Liver (tissue), 3 donors: ENCODE measurements around the gene CSDE1.

Experiments used
- ATF3 ChIP-seq: IDR thresholded peaks from 2 replicates; pipeline ENCODE4 v1.6.1; 2016; ENCODE audit warnings: antibody characterized with exemption
- CTCF ChIP-seq: fragments of 150-350 bp; IDR thresholded peaks from 2 replicates; pipeline ENCODE4 v1.5.1; 2017; ENCODE audit warnings: improper control_type of control experiment, low read depth, low read length; ENCODE audit not compliant: missing input control
- FOXA1 ChIP-seq: IDR thresholded peaks from 2 replicates; pipeline ENCODE4 v1.6.1; 2016; ENCODE audit warnings: antibody characterized with exemption
- GABPA ChIP-seq, 2 donors: IDR thresholded peaks in 1 of 2; conservative IDR thresholded peaks in 1 of 2; 2 replicates each; pipeline ENCODE4 v1.6.1; 2016; ENCODE audit warnings: antibody characterized with exemption in 2 of 2, mild to moderate bottlenecking in 1 of 2, moderate library complexity in 1 of 2
- JUND ChIP-seq, 2 donors: IDR thresholded peaks; 2 replicates each; pipeline ENCODE4 v1.6.1; 2016; ENCODE audit warnings: antibody characterized with exemption in 2 of 2
- RAD21 ChIP-seq, 2 donors: IDR thresholded peaks; 2 replicates each; pipeline ENCODE4 v1.6.1; 2016; ENCODE audit warnings: antibody characterized with exemption in 2 of 2, mild to moderate bottlenecking in 2 of 2
- TAF1 ChIP-seq: conservative IDR thresholded peaks from 2 replicates; pipeline ENCODE4 v1.6.1; 2016; ENCODE audit warnings: antibody characterized with exemption, mild to moderate bottlenecking
- YY1 ChIP-seq: IDR thresholded peaks from 2 replicates; pipeline ENCODE4 v1.6.1; 2016; ENCODE audit warnings: antibody characterized with exemption, mild to moderate bottlenecking
- ZBTB33 ChIP-seq: IDR thresholded peaks from 2 replicates; pipeline ENCODE4 v1.6.1; 2016; ENCODE audit warnings: antibody characterized with exemption
- TF ChIP-seq, protein P1 (sequence below): IDR thresholded peaks from 2 replicates; pipeline ENCODE4 v1.6.1; 2016; ENCODE audit warnings: antibody characterized with exemption
- TF ChIP-seq, protein P2 (sequence below): IDR thresholded peaks from 2 replicates; pipeline ENCODE4 v1.6.1; 2016; ENCODE audit warnings: antibody characterized with exemption, mild to moderate bottlenecking
- donor health status: healthy.
- donor health status: healthy.

DNA sequence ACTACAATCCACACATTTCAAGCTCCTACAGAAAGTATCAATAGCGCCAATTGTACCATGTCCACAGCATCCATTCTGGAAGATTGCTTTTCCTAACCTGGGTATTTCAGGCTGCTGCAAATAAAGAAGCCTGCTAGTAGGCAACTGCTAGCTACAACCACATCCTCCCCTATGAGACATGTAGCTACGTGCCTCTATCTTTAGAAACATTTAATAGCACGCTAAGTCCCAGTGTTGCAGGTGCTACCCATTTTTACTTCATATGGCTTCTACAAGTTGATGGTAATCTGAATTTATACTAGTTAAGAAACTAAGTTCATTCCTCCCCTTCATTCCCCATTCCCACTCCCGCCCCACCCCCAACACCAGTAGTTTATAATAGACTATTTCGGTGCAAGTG, 55.0 kb downstream of the CSDE1 start:
- TF ChIP-seq CTCF (no peak), TAF1 (no peak), ATF3 (no peak), GABPA (IDR thresholded peaks at IDR 0.05 in 1 of 2, conservative IDR thresholded peaks at IDR 0.05 in 1 of 2) (no peak), ZBTB33 (no peak), JUND (IDR thresholded peaks at IDR 0.05) (no peak), FOXA1 (no peak), RAD21 (IDR thresholded peaks at IDR 0.05) (no peak), YY1 (no peak)
- TF ChIP-seq, protein P1, sequence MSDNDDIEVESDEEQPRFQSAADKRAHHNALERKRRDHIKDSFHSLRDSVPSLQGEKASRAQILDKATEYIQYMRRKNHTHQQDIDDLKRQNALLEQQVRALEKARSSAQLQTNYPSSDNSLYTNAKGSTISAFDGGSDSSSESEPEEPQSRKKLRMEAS = no peak
- TF ChIP-seq, protein P2, sequence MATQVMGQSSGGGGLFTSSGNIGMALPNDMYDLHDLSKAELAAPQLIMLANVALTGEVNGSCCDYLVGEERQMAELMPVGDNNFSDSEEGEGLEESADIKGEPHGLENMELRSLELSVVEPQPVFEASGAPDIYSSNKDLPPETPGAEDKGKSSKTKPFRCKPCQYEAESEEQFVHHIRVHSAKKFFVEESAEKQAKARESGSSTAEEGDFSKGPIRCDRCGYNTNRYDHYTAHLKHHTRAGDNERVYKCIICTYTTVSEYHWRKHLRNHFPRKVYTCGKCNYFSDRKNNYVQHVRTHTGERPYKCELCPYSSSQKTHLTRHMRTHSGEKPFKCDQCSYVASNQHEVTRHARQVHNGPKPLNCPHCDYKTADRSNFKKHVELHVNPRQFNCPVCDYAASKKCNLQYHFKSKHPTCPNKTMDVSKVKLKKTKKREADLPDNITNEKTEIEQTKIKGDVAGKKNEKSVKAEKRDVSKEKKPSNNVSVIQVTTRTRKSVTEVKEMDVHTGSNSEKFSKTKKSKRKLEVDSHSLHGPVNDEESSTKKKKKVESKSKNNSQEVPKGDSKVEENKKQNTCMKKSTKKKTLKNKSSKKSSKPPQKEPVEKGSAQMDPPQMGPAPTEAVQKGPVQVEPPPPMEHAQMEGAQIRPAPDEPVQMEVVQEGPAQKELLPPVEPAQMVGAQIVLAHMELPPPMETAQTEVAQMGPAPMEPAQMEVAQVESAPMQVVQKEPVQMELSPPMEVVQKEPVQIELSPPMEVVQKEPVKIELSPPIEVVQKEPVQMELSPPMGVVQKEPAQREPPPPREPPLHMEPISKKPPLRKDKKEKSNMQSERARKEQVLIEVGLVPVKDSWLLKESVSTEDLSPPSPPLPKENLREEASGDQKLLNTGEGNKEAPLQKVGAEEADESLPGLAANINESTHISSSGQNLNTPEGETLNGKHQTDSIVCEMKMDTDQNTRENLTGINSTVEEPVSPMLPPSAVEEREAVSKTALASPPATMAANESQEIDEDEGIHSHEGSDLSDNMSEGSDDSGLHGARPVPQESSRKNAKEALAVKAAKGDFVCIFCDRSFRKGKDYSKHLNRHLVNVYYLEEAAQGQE = no peak
